GM21390 (cell line): Measurements from ENCODE around the gene SELENOS.

Source experiments
- ATAC-seq: cut with Tn5 transposase; IDR thresholded peaks from one replicate; pipeline ENCODE4 v1.9.1; 2021; ENCODE audit not compliant: unreplicated experiment

The SELENOS gene

GRCh38 chr15:101277943-101278564, 769 bp upstream of the SELENOS start:
- ATAC-seq, result no peak

GRCh38 chr15:101276501-101277037, 716 bp downstream of the SELENOS start:
- peak; percentile 31 for ATAC-seq

GRCh38 chr15:101275018-101275417, 2.3 kb downstream of the SELENOS start:
- ATAC-seq, result peak; percentile 43

- no peak for ATAC-seq
Measured at GRCh38 chr15:101273534-101273933, 3.8 kb downstream of the SELENOS start.

GRCh38 chr15:101272584-101272983, 4.7 kb downstream of the SELENOS start:
- no peak for ATAC-seq

- ATAC-seq, result no peak
Measured at GRCh38 chr15:101269479-101270223, 7.6 kb downstream of the SELENOS start.

- no peak for ATAC-seq
Measured at GRCh38 chr15:101267320-101268104, 9.8 kb downstream of the SELENOS start.

GRCh38 chr15:101266787-101267186, 10.5 kb downstream of the SELENOS start:
- no peak for ATAC-seq

GRCh38 chr15:101266034-101266433, 11.3 kb downstream of the SELENOS start:
- ATAC-seq, result no peak

GRCh38 chr15:101264911-101265641, 12.2 kb downstream of the SELENOS start:
- no peak for ATAC-seq

GRCh38 chr15:101264011-101264410, 13.3 kb downstream of the SELENOS start:
- ATAC-seq, result no peak

GRCh38 chr15:101262551-101262950, 14.7 kb downstream of the SELENOS start:
- ATAC-seq, result no peak

GRCh38 chr15:101258238-101259144, 18.8 kb downstream of the SELENOS start:
- peak; percentile 61 for ATAC-seq

GRCh38 chr15:101256757-101257156, 20.5 kb downstream of the SELENOS start:
- no peak for ATAC-seq

- ATAC-seq, result no peak
Measured at GRCh38 chr15:101255615-101256241, 21.6 kb downstream of the SELENOS start.

GRCh38 chr15:101255051-101255395, 22.3 kb downstream of the SELENOS start:
- ATAC-seq, result no peak

GRCh38 chr15:101254157-101255050, 22.9 kb downstream of the SELENOS start:
- ATAC-seq, result no peak

- peak; percentile 12 for ATAC-seq
Measured at GRCh38 chr15:101252836-101253235, 24.4 kb downstream of the SELENOS start.
